AML-193 (cell line): ENCODE results near the gene ZDHHC7.
"Not testable (repeated sequence)": the region's sequence is repeated elsewhere in the genome, so short reads cannot be mapped to it uniquely, and the experiment has no call there.

Experiments
- DNase-seq, 2 experiments: peaks; one replicate each; lab custom pipeline; 2025; lab: John Stamatoyannopoulos, UW

The ZDHHC7 gene

DNA sequence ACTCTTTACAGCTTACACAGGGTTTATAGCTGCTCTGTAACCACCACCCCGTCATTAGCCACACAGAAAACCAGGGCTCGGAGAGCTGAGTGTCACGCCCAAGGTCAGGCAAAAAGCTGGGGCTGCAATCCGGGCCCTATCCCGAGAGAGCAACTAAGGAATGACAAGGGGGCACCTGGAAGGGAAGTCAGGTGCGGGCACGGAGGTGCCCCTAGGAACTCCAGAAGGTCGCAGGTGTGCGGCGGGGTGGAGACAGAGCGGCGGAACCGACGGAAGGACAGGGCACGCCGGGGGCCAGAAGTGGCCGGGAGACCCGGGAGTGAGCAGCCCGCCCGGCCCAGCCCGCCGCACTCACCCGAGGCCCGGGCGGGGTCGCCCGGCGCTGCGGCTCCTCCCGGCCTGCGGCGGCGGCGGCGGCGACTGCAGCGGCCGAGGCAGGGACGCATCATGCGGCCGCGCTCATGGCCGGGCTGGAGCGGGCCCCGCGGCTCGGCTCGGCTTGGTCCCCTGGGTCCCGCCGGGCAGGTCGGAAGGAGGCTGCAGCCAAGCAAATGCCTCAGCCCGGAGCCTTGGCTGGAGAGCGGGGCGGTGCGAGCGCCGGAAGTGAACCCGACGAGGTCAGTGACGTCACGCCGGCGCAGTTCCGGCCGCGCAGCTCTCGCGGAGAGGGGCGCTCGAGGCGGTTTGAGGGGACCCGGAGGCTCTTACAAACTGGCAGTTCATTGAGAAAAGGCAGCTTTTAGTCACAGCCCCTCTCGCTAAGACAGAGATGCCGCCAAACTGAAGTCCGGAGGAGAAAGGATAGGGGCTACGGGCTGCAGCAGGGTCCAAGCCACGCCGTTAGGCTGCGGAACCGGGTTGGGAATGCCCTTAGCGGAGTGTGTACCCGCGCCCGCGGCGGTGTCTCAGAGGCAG lies at the start of gene ZDHHC7:
Gene ZDHHC7 (minus strand): TSS at position 605 of the 915 bp plus-strand sequence. CDS start 20,917 bp downstream, outside the sequence.
- peak; percentile 58 to 65 for DNase-seq

- no peak for DNase-seq
These were observed 47.6 kb upstream of the ZDHHC7 start for GRCh38 chr16:85058909-85059308.

DNA sequence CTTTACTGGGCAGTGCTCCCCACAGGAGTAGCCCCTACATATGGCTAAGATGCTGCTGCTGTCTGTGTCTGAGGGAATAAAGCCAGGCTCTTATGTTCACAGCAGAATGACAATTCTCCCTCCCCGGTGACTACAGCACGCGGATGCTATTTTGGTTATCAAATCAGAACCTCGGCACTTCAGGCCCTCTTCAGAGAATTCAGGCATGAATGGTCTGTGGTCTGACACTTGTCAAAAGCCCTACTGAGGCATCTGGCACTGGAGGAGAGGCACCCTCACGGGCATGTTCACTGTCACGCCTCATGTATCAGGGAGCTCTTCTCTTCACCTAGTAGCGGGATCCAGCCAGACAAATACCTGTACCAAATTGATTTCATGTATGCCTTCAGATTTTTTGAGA lies 46.6 kb upstream of the ZDHHC7 start:
- DNase-seq: no peak

- no peak for DNase-seq
These were observed 46.0 kb upstream of the ZDHHC7 start for GRCh38 chr16:85057212-85057889.

GRCh38 chr16:85056211-85056748 lies 44.9 kb upstream of the ZDHHC7 start:
- DNase-seq: no peak

DNA sequence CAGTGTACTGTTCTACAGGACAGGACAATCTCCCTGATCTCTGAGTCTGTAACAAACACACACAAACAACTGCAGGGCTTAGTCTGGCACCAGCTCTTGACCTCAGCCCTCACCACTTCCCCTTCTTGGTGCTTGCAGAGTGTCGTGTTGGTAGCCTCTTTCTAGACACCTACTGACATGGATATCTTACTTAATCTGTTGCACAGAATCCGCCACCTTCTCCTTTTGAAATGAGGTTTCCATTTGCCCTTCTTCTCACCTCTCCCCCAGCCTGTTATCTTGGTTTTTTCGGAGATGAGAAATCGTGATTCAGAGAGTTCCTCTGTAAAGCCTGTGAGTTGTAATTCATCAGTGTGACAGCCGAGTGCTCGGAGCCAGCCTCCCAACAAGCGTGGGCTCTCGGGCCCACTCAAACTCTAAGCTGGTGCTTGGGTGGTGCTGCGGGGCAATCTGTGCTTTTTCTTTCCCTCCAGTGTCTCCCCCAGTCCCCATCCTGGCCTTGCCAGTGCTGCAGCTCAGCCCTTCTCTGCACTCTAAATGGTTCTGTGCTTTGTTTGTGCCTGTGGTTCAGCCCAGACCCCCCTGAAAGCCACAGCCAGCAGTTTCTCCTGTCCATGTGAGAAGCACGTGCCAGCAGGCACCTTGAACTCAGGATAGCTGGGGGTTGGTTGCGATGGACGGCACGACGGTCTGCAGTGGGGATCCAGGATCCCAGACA lies 44.3 kb upstream of the ZDHHC7 start:
- DNase-seq: peak; percentile 92 to 95

DNA sequence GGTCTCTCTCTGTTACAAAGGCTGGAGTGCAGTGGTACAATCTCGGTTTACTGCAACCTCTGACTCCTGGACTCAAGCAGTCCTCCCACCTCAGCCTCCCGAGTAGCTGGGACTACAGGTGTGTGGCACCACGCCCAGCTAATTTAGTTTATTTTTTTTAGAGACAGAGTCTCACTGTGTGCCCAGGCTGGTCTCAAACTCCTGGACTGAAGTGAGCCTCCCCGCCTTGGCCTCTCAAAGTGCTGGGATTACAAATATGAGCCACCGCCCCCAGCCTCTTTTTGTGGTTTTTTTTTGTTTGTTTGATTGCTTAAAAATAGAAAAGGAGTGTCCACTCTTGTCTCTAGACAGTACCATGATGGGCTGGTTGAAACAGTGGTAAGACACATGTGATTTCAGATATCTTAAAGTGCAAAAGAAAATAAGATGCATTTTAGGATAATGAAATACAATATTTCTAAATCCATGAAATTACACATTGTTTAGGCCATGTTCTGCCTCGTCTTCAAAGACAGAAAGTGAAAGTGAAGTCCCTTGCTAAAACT lies 43.7 kb upstream of the ZDHHC7 start:
- no peak for DNase-seq

GRCh38 chr16:85054321-85054720 lies 43.0 kb upstream of the ZDHHC7 start:
- not testable (repeated sequence) for DNase-seq

GRCh38 chr16:85052536-85052935 lies 41.2 kb upstream of the ZDHHC7 start:
- no peak for DNase-seq

DNA sequence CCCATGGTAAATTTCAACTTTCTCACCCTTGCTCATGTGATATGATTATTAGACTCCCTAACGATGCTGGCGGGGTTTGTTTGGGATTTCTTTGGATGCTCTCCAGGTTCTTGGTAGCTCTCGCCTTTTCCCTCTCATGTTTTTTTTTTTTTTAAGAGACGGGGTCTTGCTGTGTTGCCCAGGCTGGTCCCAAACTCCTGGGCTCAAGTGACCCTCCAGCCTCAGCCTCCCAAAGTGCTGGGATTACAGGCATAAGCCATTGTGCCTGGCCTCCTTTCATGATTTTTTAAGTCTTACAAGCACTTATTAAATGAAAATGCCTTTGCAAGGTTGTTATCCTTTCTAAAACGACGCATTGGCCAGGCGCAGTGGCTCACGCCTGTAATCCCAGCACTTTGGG lies 40.3 kb upstream of the ZDHHC7 start:
- no peak for DNase-seq

DNA sequence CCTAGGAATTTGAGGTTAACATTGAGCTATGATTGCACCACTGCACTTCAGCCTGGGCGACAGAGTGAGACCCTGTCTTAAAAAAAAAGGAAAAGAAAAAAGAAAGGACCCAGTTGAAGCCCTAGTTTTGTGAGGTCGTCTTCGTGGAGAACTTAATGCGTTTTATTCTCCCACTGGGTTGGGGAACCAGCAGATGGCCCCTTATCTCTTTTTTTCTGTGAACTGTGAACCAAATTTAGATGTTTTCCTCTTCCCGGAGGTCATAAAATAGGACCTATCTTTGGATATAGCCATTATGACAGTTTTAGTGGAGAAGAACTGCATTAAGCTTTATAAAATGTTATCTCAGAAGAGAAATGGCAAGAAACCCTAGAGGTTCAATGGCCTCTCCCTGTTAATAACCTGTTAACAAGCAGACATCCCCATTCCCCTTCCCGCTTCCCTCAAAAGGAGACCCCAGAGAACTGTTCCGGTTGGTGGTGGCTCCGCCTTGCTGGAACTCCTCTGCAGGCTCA lies 39.8 kb upstream of the ZDHHC7 start:
- DNase-seq: no peak

DNA sequence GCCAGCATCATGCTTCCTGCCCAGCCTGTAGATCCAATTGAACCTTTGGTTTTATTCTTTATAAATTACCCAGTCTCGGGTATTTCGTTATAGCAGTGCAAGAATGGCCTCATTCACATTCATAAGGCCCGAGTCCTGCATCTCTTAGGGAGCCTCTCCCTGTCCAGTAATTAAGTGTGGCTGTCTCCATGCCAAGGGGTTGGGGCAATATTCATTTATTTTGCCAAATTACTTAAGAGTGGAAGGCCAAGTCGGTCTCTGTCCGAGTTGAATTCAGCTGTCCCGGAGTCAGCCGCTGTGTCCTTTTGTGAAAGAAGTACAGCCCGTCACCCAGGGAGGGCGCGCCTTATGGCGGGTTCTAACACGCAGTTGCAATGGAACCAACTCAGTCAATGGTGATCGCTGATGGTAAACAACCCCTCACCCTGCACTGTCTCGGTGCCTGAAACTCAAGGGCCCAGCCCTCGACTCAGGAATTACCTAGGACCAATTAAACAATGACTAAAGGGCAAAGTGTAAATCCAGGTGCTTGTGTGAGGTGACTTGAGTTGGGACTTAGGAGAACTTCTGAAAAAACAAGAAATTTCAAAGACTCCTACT lies 38.5 kb upstream of the ZDHHC7 start:
- no peak for DNase-seq

- DNase-seq: no peak
These were observed 37.7 kb upstream of the ZDHHC7 start for GRCh38 chr16:85048921-85049562.

GRCh38 chr16:85047867-85048455 lies 36.6 kb upstream of the ZDHHC7 start:
- peak in 1 of 2 experiments; percentile 21 for DNase-seq

- no peak for DNase-seq
These were observed 35.9 kb upstream of the ZDHHC7 start for GRCh38 chr16:85046931-85047866.

- DNase-seq: no peak
These were observed 35.2 kb upstream of the ZDHHC7 start for GRCh38 chr16:85046472-85046916.

GRCh38 chr16:85045641-85046471 lies 34.5 kb upstream of the ZDHHC7 start:
- no peak for DNase-seq

DNA sequence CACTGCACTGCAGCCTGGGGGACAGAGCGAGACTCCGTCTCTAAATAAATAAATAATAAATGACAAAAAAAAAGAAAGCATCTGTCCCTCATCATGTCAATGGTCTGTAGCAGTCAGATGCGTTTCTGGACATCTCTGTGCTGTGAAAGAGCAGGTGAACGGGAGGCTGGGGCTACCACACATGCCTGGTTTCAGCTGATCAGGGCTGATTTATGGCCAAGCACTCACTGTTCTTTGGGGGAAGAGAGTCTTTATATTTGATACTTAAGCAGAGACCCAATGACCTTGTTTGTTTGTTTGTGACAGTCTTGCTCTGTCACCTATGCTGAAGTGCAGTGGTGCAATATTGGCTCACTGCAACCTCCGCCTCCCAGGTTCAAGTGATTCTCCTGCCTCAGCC lies 33.7 kb upstream of the ZDHHC7 start:
- no peak for DNase-seq
